ENCODE results near the gene KRT7. TPM values are rescaled to one million over a fixed set of nuclear protein-coding genes. Genes with fewer than 3 reads are reported as not detected.
A peak's percentile ranks its signal among the peaks of the same experiment; 100 is the strongest.
"Not testable (repeated sequence)": the region's sequence is repeated elsewhere in the genome, so short reads cannot be mapped to it uniquely, and the experiment has no call there.

Gene KRT7
- total and polyA plus RNA-seq, 12 donors, result 0.33 to 34.8 (median 8.4) TPM

GRCh38 chr12:52249511-52250047, 16.5 kb downstream of the KRT7 start:
- Histone ChIP-seq H3K27ac (peak overlapping the region in 4 of 5 donors; percentile 73 to 92 (median 85)), H3K9me3 (replicated peaks in 1 of 3) (no peaks in the 10 kb centered on the region), H3K4me3 (no peak overlapping the region), H3K27me3 (no peaks in the 10 kb centered on the region), H3K36me3 (replicated peaks in 1 of 2) (no peaks in the 10 kb centered on the region), H3K4me1 (replicated peaks in 1 of 2) (peaks cover 31 to 41% of the 10 kb centered on the region in 2 donors)
- intact Hi-C loops (cut with DNase I), result no loop called here
- peak in 1 of 7 donors; percentile 18 for DNase-seq
- WGBS, 4 donors, result 80 to 94% (median 87%) methylated on average over 2 of the region's 2 CpGs
- TF ChIP-seq POLR2A (IDR thresholded peaks at IDR 0.05), result no peak
- no peak for TF ChIP-seq CTCF (IDR thresholded peaks at IDR 0.05)

- 63 to 78% (median 71%) methylated on average over 24 to 52 of the region's 52 CpGs for WGBS, 4 donors
- TF ChIP-seq POLR2A (IDR thresholded peaks at IDR 0.05), result no peak
- TF ChIP-seq CTCF (IDR thresholded peaks at IDR 0.05), result no peak
- H3K27ac ChIP-seq, result peak overlapping the region in 2 of 5 donors; percentile 73 to 92
- peaks cover 26 to 38% of the 10 kb centered on the region in 2 donors for H3K4me1 ChIP-seq (replicated peaks in 1 of 2)
- no peaks in the 10 kb centered on the region for H3K36me3 ChIP-seq (replicated peaks in 1 of 2)
- no peaks in the 10 kb centered on the region for H3K9me3 ChIP-seq (replicated peaks in 1 of 3)
- intact Hi-C loops (cut with DNase I), result no loop called here
- DNase-seq, result no peak
- no peak overlapping the region for H3K4me3 ChIP-seq
- H3K27me3 ChIP-seq, result no peaks in the 10 kb centered on the region
These were observed 17.3 kb downstream of the KRT7 start for GRCh38 chr12:52250048-52250990.

- 78 to 86% (median 79%) methylated on average over 9 of the region's 9 CpGs for WGBS, 4 donors
- intact Hi-C loops (cut with DNase I), result no loop called here
These were observed 18.5 kb downstream of the KRT7 start for GRCh38 chr12:52251367-52252051.

GRCh38 chr12:52252175-52252615, 19.2 kb downstream of the KRT7 start:
- H3K4me3 ChIP-seq; H3K9me3 ChIP-seq (replicated peaks in 1 of 3); H3K27me3 ChIP-seq; H3K27ac ChIP-seq; H3K36me3 ChIP-seq (replicated peaks in 1 of 2); DNase-seq; intact Hi-C loops (cut with DNase I): not testable (repeated sequence)
- H3K4me1 ChIP-seq (replicated peaks in 1 of 2), result peaks cover 17 to 26% of the 10 kb centered on the region in 2 donors
- WGBS, 4 donors, result 86 to 97% (median 90%) methylated on average over 3 to 8 of the region's 8 CpGs

More at GRCh38 chr12:52251367-52252051, 18.5 kb downstream of the KRT7 start:
- DNase-seq, result no peak
- TF ChIP-seq CTCF (IDR thresholded peaks at IDR 0.05) (no peak), POLR2A (IDR thresholded peaks at IDR 0.05) (no peak)
- H3K4me3 ChIP-seq, result no peak overlapping the region
- H3K27me3 ChIP-seq, result no peaks in the 10 kb centered on the region
- no peaks in the 10 kb centered on the region for H3K36me3 ChIP-seq (replicated peaks in 1 of 2)
- H3K27ac ChIP-seq, result no peak overlapping the region
- no peaks in the 10 kb centered on the region for H3K9me3 ChIP-seq (replicated peaks in 1 of 3)
- peaks cover 24 to 33% of the 10 kb centered on the region in 2 donors for H3K4me1 ChIP-seq (replicated peaks in 1 of 2)
